Stimulated activated naive B cell treated with anti-CD40 and anti-IgM and Interleukin-4, amounts not matched to agents 10 μg/mL and 1 μg/mL and 100 μg/mL, for 72 hours (primary cell): Measurements from ENCODE around the gene LPCAT1.
"Not testable (repeated sequence)": the region's sequence is repeated elsewhere in the genome, so short reads cannot be mapped to it uniquely, and the experiment has no call there.

Experiments used
- ATAC-seq, 2 donors: fragments of 150-1000 bp; cut with Tn5 transposase; replicated peaks; 2 replicates each; pipeline ENCODE4 v1.10.0; 2021; ENCODE audit warnings: moderate library complexity in 1 of 2
- DNase-seq: peaks from one replicate; pipeline ENCODE4 v3.0.0; 2021
- H3K27ac Mint-ChIP-seq: one replicate; pipeline ENCODE4 v1.8.0; 2022; ENCODE audit warnings: mild to moderate bottlenecking, mixed read lengths
- H3K27me3 Mint-ChIP-seq, 2 donors: one replicate each; pipeline ENCODE4 v1.8.0; 2022; ENCODE audit warnings: mixed read lengths in 2 of 2
- H3K36me3 Mint-ChIP-seq, 2 donors: one replicate each; pipeline ENCODE4 v1.8.0; 2022; ENCODE audit warnings: mixed read lengths in 2 of 2, mild to moderate bottlenecking in 1 of 2
- H3K4me1 Mint-ChIP-seq, 2 donors: one replicate each; pipeline ENCODE4 v1.8.0; 2022; ENCODE audit warnings: mixed read lengths in 2 of 2, mild to moderate bottlenecking in 1 of 2
- H3K4me3 Mint-ChIP-seq, 2 donors: one replicate each; pipeline ENCODE4 v1.8.0; 2022; ENCODE audit warnings: mild to moderate bottlenecking in 2 of 2, mixed read lengths in 2 of 2, moderate library complexity in 1 of 2
- H3K9me3 Mint-ChIP-seq, 2 donors: one replicate each; pipeline ENCODE4 v1.8.0; 2022; ENCODE audit warnings: mixed read lengths in 2 of 2, mild to moderate bottlenecking in 1 of 2

LPCAT1 gene

GRCh38 chr5:1507961-1508658 is 15.7 kb downstream of the LPCAT1 start:
- H3K27ac Mint-ChIP-seq = peak overlapping the region; percentile 71
- H3K9me3 Mint-ChIP-seq = peaks cover 2% of the 10 kb centered on the region in 2 donors
- H3K27me3 Mint-ChIP-seq = no peaks in the 10 kb centered on the region
- no peak overlapping the region for H3K4me3 Mint-ChIP-seq
- DNase-seq = no peak
- ATAC-seq = no peak
- H3K4me1 Mint-ChIP-seq = peaks cover 55 to 85% of the 10 kb centered on the region in 2 donors
- peaks cover 39 to 55% of the 10 kb centered on the region in 2 donors for H3K36me3 Mint-ChIP-seq

GRCh38 chr5:1507457-1507856 is 16.3 kb downstream of the LPCAT1 start:
- Mint-ChIP-seq H3K27ac (peak overlapping the region; percentile 92), H3K36me3 (peaks cover 40 to 51% of the 10 kb centered on the region in 2 donors), H3K4me1 (peaks cover 54 to 84% of the 10 kb centered on the region in 2 donors), H3K27me3 (no peaks in the 10 kb centered on the region), H3K4me3 (no peak overlapping the region), H3K9me3 (peaks cover 3% of the 10 kb centered on the region in 2 donors)
- DNase-seq (no peak), ATAC-seq (no peak)

- H3K9me3 Mint-ChIP-seq = peaks cover 3% of the 10 kb centered on the region in 2 donors
- H3K36me3 Mint-ChIP-seq = peaks cover 42 to 52% of the 10 kb centered on the region in 2 donors
- no peaks in the 10 kb centered on the region for H3K27me3 Mint-ChIP-seq
- H3K27ac Mint-ChIP-seq = peak overlapping the region; percentile 92
- no peak for ATAC-seq
- no peak overlapping the region for H3K4me3 Mint-ChIP-seq
- peaks cover 53 to 84% of the 10 kb centered on the region in 2 donors for H3K4me1 Mint-ChIP-seq
- no peak for DNase-seq
Observed at GRCh38 chr5:1507014-1507375, 16.8 kb downstream of the LPCAT1 start.

GRCh38 chr5:1506242-1507013 is 17.3 kb downstream of the LPCAT1 start:
- H3K36me3 Mint-ChIP-seq = peaks cover 43 to 50% of the 10 kb centered on the region in 2 donors
- H3K27ac Mint-ChIP-seq = peak overlapping the region; percentile 92
- H3K4me1 Mint-ChIP-seq = peaks cover 50 to 84% of the 10 kb centered on the region in 2 donors
- DNase-seq (no peak), ATAC-seq (no peak)
- H3K4me3 Mint-ChIP-seq = no peak overlapping the region
- H3K9me3 Mint-ChIP-seq = peaks cover 3% of the 10 kb centered on the region in 2 donors
- no peaks in the 10 kb centered on the region for H3K27me3 Mint-ChIP-seq

DNA sequence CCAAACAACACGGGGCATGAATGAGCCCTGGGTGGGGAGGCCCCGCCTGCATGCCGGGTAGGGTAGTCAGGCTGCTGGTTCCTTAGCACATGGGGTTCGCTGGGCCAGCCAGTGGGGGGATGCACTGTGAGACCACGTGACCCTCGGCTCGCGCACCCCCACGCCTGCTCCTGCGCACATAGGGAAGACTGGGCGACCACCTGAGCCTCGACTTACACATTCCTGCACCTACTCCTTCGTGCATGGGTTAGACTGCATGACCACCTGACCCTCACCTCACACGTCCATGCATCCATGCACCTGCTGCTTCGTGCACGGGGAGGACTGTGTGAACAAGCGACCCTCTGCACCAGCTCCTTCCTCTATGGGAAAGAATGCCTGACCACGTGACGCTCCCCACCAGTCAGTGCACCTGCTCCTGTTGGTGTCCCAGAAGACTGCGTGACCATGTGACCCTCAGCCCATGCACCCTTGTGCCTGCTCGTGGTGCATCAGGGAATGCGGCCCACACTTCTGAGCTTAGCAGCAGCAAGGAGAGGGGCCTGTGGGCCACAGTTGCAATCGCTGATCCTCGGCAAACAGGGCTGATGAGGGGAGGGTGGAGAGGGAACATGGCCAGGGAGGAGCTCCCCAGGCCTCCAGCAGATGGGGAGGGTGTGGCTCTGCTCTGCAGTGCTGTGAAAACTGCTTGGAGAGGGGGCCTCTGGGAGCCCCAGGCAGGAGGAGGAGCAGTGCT is 18.1 kb downstream of the LPCAT1 start:
- peak overlapping the region; percentile 46 to 64 for H3K4me3 Mint-ChIP-seq
- DNase-seq (no peak), ATAC-seq (no peak)
- H3K9me3 Mint-ChIP-seq = peaks cover 3% of the 10 kb centered on the region in 2 donors
- no peaks in the 10 kb centered on the region for H3K27me3 Mint-ChIP-seq
- H3K36me3 Mint-ChIP-seq = peaks cover 46 to 52% of the 10 kb centered on the region in 2 donors
- peak overlapping the region; percentile 80 for H3K27ac Mint-ChIP-seq
- peaks cover 52 to 87% of the 10 kb centered on the region in 2 donors for H3K4me1 Mint-ChIP-seq

GRCh38 chr5:1505089-1505488 is 18.7 kb downstream of the LPCAT1 start:
- not testable (repeated sequence) for ATAC-seq, H3K4me3 Mint-ChIP-seq, H3K9me3 Mint-ChIP-seq, DNase-seq, H3K27me3 Mint-ChIP-seq, H3K27ac Mint-ChIP-seq
- H3K4me1 Mint-ChIP-seq = peaks cover 50 to 89% of the 10 kb centered on the region in 2 donors
- H3K36me3 Mint-ChIP-seq = peaks cover 44 to 48% of the 10 kb centered on the region in 2 donors

DNA sequence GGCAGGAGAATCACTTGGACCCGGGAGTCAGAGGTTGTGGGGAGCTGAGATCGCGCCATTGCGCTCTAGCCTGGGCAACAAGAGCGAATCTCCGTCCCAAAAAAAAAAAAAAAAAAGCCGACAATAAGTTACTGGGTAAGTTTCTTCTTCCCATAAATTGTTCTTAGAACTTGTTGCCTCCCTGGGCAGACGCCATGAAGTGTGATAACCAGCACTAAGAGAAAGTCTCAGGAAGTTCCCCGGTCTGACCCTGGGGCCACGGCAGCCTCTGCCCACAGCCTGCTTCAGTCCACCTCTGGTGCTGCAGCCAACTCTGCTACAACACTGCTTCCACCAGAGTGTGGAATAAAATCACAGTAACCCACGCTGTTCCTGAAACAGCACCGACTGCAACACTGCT is 19.1 kb downstream of the LPCAT1 start:
- Mint-ChIP-seq H3K27me3 (no peaks in the 10 kb centered on the region), H3K4me1 (peaks cover 53 to 89% of the 10 kb centered on the region in 2 donors), H3K27ac (peak overlapping the region; percentile 96), H3K36me3 (peaks cover 45 to 50% of the 10 kb centered on the region in 2 donors), H3K4me3 (peak overlapping the region in 1 of 2 donors; percentile 79), H3K9me3 (peaks cover 3% of the 10 kb centered on the region in 2 donors)
- ATAC-seq (no peak), DNase-seq (no peak)

- H3K27me3 Mint-ChIP-seq = no peaks in the 10 kb centered on the region
- H3K4me3 Mint-ChIP-seq = peak overlapping the region; percentile 63 to 79
- peaks cover 3% of the 10 kb centered on the region in 2 donors for H3K9me3 Mint-ChIP-seq
- DNase-seq = no peak
- peaks cover 44 to 48% of the 10 kb centered on the region in 2 donors for H3K36me3 Mint-ChIP-seq
- H3K4me1 Mint-ChIP-seq = peaks cover 52 to 91% of the 10 kb centered on the region in 2 donors
- H3K27ac Mint-ChIP-seq = peak overlapping the region; percentile 96
- peak; percentile 10 to 22 for ATAC-seq
Observed at GRCh38 chr5:1504069-1504595, 19.6 kb downstream of the LPCAT1 start.

DNA sequence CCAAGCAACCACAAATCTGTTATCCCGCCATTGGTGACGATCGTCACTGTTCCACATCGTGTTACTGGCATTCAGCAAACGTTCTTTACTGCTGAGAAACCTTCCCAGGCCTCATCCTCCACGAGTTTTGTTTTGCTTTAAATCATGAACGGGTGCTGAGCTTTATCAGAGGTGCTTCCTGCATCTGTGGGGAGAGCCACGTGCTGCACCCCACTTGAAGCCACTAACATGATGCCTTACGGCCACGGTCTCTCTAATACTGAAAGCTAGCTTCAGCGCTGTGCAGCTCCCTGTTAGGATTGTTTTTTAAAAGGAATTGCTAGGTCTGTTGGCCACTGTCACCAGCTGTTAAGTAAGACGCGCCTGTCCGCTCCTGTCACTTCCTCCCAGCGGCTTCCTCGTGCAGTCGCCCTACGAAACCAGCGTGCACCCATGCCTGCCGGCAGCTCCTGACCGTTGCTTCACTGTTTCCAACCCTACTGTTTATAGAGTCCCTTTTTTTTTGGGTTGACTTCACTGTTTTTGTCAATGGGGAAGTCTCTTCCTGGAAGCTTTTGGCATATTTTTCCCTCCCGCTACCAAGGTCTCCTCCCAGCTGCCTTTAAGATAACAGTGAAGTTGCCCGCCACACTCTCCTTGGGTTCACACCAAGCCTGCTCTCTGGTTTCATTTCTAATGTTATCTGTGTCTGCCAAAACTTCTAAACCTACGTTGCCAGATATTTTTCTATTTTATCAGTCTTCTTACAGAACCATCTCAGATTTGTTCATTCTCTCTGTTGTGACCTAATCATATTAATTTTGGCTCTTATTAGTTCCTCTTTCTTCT is 20.3 kb downstream of the LPCAT1 start:
- Mint-ChIP-seq H3K36me3 (peaks cover 46 to 54% of the 10 kb centered on the region in 2 donors), H3K27ac (peak overlapping the region; percentile 96), H3K4me3 (peak overlapping the region; percentile 63 to 79), H3K27me3 (no peaks in the 10 kb centered on the region), H3K4me1 (peaks cover 59 to 96% of the 10 kb centered on the region in 2 donors), H3K9me3 (peaks cover 3% of the 10 kb centered on the region in 2 donors)
- DNase-seq (peak; percentile 58), ATAC-seq (peak; percentile 38 to 51)

- peak overlapping the region; percentile 63 to 79 for H3K4me3 Mint-ChIP-seq
- no peak for DNase-seq
- H3K27ac Mint-ChIP-seq = peak overlapping the region; percentile 96
- ATAC-seq = no peak
- peaks cover 44 to 51% of the 10 kb centered on the region in 2 donors for H3K36me3 Mint-ChIP-seq
- H3K9me3 Mint-ChIP-seq = peaks cover 3% of the 10 kb centered on the region in 2 donors
- no peaks in the 10 kb centered on the region for H3K27me3 Mint-ChIP-seq
- peaks cover 62 to 96% of the 10 kb centered on the region in 2 donors for H3K4me1 Mint-ChIP-seq
Observed at GRCh38 chr5:1502737-1503120, 21.0 kb downstream of the LPCAT1 start.

DNA sequence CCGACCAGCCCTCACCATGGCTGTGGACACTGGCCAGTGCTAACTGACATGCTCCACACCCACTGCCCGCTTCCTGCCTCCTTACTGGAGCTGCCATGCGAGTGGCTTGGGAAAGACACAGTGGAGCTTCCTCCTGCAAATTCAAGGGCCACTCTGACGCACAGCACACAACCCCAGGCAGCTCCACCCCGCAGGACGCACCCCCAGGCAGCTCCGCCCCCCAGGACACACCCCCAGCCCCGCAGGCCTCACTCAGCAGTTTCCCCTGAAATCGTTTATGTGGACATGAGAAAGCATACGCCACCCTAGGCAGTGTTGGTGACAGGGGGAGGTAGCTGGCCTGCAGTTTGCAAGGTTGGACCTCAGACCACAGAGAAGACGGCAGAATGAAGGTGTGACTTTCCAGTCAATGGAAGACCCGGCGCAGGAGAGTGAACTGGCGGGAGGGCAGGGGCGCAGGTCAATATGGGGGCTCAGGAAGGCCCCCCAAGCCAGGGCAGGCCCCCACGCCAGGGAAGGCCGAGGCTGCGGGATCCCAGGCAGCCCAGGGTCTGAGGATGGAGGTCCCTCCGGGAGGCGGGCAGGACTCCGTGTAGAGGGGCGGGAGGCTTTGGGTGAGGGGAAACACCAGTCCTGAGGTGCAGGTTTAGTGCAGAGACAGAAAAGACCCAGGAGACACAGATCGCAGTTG is 21.6 kb downstream of the LPCAT1 start:
- Mint-ChIP-seq H3K36me3 (peaks cover 41 to 49% of the 10 kb centered on the region in 2 donors), H3K27ac (peak overlapping the region; percentile 88), H3K4me3 (peak overlapping the region; percentile 62 to 71), H3K4me1 (peaks cover 62 to 96% of the 10 kb centered on the region in 2 donors), H3K9me3 (peaks cover 3% of the 10 kb centered on the region in 2 donors), H3K27me3 (no peaks in the 10 kb centered on the region)
- ATAC-seq (peak in 1 of 2 donors; percentile 7), DNase-seq (peak; percentile 47)

GRCh38 chr5:1501372-1502045 is 22.3 kb downstream of the LPCAT1 start:
- H3K27me3 Mint-ChIP-seq = no peaks in the 10 kb centered on the region
- peak overlapping the region; percentile 62 to 71 for H3K4me3 Mint-ChIP-seq
- H3K36me3 Mint-ChIP-seq = peaks cover 43 to 52% of the 10 kb centered on the region in 2 donors
- H3K27ac Mint-ChIP-seq = peak overlapping the region; percentile 91
- peaks cover 3% of the 10 kb centered on the region in 2 donors for H3K9me3 Mint-ChIP-seq
- no peak for ATAC-seq
- DNase-seq = no peak
- peaks cover 62 to 96% of the 10 kb centered on the region in 2 donors for H3K4me1 Mint-ChIP-seq
